NCI-H2081 treated with DMSO at 0.1 percent for 48 hours (cell line): Measurements from ENCODE around the gene GRIK4.

Experiments
- DNase-seq: peaks from one replicate; lab custom pipeline; 2025; lab: John Stamatoyannopoulos, UW

Gene GRIK4

DNA sequence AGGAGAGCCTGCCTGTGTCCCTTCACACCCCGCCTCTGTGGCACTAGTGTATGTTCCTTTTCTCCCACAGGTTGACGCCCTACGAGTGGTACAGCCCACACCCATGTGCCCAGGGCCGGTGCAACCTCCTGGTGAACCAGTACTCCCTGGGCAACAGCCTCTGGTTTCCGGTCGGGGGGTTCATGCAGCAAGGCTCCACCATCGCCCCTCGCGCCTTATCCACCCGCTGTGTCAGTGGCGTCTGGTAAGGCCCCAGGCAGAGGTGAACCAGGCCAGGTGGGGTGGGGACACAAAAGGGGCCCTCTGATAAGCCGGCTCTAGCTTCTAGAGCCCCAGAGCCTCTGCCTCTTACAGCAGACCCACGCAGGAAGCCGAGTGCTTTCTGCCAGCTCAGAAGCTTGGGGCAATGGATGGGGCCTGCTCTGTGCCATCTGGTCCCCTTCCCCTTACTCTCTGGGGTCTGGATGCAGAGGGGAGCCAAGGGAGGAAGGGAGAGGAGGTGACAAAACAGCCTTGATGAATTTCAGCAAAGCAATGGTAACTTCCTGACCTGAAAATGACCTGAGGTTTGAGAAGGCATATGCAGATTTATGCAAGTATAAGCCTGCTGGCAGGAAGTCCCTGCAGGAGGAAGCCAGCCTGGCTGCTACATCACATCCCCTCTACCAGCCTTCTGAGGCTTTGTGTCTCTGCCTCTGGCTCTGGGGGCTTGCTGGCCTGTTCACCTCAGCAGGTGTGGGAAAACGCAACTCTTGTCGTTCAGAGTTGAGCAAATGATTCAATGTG, 445.4 kb downstream of the GRIK4 start:
- no peak for DNase-seq

DNA sequence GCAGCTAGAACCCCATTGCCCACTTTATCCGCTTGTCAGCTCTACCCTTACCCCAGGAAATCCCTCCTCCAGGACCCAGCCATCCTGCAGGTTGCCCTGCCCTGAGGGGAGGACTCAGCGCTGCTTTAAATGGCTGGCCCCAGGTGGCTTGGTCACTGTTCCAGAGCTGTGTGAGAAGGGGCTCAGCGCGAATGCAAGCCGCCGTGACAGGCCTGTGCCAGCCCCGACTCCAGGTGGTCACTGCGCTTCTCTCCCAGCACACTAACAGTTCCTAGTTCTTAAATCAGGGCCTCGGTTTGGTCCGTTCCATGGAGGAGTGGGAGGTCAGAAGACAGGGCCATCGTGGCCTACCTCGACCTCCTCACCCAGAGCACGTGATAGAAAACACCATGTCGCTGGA, 446.6 kb downstream of the GRIK4 start:
- DNase-seq: no peak

DNA sequence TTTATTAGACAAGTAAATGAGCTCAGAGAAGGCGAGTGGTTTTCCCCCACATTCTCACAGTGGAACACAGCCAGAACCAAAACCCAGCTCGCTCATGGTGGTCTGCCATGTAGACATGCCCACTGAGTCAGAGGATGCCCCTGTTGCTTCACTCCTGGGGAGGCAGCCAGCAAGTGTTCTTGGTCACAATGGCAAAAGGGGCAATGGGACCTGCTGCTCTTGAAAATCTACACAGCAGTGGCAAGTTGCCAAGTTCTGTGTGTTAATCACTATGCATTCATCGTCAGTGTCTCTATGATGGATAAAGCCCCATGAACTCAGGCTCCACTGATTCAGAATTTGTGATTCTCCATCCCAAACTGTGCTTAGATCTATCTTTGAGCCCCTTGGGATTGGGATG, 447.6 kb downstream of the GRIK4 start:
- no peak for DNase-seq

DNA sequence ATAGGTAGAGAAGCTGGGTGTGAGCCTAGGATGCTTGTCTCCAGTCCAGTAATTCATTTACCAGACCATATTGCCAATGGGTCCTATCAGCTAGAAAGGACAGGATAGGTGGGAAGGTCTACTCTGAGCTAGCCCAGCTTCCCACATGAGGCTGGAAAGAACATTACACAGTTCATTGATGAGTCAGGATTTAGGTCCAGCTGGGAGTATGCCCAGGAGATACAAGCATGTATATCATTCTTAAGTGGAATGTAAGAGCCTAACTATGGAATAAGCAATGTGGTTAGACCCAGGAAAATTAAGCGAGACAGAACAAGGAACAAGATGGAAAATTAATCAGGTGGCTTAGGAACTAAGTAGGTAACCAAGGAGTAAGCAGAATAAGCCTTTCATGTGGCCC, 453.3 kb downstream of the GRIK4 start:
- DNase-seq: no peak

DNA sequence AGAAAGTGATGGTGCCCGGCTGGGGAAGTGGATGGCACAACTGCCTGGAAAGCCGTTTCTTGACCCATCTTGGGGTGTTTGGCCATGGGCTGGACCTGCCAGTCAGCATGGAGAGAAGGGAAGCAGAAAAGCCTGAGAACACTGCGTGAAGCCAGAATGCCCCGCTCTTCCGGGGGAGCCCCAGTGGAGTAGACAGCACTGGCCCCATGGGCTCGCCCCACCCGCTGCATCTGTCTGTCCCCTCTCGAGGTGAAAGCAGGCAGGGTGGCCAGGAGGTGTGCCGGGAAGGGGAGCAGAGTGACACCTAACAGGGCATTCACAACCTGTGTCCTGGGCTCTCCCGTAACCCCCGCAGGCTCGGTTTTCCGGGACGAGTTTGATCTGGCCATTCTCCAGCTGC, 455.3 kb downstream of the GRIK4 start:
- no peak for DNase-seq

DNA sequence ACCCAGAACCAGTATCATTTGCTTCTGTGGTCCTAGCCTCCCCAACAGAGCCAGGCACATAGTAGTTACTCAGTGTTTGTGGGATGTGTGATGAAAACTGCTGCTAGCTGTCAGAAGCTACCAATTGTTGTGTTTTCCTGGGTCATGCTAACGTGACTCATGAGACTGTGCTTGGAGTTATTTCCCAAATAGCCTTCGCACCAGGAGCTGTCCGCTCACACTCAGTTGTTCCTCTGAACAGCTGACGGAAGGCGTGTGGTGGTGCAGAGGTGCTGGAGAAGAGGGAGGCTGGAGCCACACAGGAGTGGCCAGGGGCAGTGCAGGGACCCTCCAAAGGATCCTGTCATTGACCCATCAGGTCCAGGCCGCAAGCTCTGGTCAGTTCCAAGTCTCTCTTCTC, 458.4 kb downstream of the GRIK4 start:
- DNase-seq: no peak

DNA sequence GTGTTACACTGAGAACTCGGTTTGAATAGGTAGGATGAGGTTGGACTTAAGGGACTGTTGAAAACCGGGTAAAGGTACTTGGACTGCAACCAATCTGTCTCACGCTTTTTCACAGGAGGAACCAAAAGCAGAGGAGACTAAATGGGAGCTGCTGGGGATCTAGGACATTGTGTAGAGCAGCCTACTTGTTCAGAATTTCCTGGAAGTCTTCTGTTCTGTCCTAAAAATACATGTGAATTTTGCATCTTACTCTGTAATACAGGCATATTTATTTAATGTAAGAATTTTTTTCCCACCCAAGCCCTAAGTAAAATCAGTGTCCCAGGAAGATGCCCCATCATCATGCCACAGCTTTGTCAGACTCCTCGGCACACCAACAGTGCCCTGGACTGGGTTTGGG, 460.3 kb downstream of the GRIK4 start:
- DNase-seq: no peak

DNA sequence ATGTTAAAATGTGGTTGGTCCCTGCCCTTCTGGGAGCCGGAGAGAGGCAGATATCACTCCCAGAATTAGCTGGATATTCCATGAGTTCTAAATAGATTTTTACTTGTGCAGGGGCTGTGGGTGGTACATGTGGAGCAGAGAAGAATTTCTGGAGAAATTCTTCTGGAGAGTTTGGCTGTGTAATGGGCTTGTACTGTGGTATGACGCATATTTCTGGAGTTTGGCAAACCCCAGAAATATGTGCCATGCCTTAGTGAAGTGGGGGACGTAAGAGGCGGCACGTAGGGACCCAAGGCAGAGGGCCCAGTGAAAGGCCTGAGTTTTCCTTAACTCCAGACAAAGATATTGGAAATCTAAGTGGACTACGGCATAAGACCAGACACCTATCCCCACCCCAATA, 461.1 kb downstream of the GRIK4 start:
- no peak for DNase-seq

DNA sequence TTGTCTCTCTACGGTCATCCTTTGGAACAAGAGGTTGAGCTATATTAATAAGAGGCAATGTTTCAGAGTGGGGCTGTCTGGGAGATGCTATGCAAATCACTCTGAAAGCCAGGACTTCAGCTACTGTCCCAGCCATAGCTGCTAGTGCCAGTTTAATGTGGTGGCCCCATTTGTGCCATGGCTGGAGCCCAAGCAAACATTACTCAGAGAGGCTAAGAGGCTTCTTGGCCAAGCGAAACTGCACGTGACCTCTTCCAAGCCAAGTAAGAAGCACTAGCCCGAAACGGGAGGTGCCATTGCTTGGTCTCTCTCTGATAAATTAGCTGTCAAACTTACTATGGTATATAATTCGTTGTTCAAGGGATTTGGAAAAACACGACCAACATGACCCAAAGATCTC, 462.0 kb downstream of the GRIK4 start:
- no peak for DNase-seq

DNA sequence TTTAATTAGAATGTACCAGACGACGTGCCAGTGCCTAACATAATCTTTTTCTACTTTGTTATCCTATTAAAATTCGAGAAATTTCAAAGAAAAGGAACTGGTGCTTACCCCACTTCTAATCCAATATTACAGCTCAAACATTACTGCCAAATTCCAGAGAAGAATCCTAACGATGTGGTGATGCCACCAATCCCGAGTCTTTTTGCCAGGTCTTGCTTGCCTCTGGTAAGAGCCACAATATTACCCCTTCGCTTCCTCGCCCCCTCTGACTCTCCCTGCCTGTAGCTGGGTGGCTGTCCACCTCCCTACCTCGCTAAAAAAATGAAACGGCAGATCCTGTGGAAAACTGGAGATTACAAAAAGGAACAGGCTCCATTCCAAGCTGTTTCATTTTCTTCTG, 462.9 kb downstream of the GRIK4 start:
- no peak for DNase-seq

DNA sequence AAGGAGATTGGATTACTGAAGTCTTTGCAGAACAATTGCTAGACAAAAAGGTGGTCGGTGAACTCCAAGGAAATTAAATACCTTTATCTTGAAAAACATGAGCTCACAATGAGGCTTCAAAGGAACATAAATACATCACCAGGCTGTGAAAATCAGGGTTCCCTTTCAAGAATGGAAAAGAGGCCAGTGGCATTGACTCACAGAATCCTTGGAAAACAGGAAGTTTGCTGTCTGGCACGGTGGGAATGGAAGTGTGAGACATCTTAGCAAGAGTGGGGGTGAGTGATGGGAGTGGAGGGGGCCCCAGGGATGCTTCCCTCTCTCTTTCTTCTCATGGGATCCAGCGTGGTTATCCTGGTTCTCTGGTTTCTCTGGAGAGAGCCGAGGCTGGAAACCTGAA, 463.4 kb downstream of the GRIK4 start:
- DNase-seq: no peak

DNA sequence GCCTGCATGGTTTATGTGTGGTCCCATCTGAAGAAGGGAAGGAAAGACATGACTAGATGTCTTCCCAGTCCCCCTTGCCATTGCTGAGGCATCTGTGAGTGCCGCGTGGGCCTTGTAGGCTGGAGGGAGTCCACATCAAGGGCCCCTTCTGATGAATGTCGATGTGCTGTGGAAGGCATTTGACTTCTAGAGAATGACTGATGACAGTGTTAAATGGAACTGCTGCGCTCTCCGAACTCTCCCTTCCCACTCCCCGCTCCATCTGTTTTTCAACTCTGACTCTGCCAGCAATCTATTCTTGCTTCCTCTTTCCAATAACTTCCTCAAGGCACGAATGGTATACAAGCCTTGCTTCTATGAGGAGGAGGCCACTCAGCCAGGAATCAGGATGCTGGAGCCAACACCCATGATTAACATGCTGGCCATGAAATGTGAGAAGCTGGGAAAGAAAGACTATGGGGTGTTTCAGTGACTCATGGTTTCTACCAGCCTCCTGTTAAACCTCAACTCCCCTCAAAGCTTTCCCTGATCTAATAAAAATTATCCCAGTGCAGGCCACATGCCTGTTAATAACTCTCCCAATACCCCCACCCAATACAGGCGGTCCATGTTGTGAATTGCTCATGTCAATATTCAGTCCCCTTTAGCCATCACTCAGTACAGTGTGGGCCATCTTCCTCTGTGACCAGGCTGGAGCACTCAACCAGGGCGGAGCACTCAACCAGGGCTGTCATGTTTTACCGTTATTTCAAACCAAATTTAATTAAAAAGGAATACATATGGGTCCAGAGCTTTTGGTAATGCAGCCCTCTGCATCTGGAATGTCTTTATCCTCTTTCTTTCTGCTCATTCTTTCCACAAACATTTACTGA, 466.0 kb downstream of the GRIK4 start:
- DNase-seq: no peak

DNA sequence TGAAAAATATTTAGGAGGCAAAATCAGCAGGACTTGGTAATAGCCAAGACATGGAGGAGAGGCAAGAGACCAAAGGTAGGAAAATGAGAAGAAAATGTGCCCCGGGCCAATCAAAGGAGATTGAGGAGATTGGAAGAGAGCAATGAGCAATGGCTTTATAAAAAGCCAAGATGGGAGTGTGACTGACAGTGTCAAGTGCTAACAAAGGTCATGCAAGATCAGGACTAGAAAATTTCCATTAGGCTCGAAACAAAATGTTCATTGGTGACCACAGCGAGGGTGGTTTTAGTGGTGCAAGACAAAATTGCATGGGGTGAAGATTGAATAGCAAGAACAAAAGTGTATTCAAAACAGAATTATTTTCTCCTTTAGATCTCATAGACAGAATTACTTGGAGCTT, 467.2 kb downstream of the GRIK4 start:
- DNase-seq: no peak

DNA sequence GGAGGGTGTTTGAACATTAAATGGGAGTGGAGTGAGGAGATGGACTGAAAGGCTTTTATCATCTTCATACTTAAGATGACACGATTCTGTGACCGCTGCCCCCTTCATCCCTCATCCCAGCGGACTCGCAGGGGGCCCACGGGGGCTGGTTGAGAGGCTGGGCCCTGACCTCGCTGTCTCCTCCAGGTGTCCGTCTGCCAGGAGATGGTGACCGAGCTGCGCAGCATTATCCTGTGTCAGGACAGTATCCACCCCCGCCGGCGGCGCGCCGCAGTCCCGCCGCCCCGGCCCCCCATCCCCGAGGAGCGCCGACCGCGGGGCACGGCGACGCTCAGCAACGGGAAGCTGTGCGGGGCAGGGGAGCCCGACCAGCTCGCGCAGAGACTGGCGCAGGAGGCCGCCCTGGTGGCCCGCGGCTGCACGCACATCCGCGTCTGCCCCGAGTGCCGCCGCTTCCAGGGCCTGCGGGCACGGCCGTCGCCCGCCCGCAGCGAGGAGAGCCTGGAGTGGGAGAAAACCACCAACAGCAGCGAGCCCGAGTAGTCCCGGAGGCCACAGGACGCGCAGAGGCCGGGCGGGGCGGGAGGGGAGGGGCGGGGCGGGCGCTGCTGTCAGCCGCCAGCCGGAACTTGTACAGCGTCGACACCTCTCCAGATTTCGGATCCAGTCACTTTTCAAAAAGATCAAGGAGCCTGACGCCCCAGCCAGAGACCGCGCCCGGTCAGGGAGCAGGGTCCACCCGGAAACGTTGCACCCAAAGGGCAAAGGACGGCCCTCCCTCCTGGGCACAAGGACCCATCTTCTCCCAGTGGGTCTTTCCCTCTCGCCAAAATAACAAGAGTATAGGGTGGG, 474.4 kb downstream of the GRIK4 start:
- no peak for DNase-seq

DNA sequence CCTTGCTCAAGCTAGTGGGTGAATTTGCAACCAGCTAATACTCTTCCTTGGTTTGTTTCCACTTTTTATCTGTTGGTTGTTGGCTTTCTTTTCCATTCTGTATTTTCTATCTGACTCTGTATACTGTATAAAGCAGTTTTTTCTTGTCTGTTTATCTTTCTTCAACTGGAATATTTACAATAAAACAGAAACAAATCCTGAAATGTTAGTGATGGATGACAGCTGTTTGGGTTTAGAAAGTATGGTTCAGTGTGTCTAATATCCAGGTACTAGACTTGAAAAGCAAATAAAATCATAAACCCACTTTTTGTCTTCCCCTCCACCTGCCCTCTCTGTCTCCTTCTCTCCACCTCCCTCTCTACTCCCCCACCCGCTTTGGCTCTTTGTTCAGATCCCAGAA, 477.1 kb downstream of the GRIK4 start:
- no peak for DNase-seq

DNA sequence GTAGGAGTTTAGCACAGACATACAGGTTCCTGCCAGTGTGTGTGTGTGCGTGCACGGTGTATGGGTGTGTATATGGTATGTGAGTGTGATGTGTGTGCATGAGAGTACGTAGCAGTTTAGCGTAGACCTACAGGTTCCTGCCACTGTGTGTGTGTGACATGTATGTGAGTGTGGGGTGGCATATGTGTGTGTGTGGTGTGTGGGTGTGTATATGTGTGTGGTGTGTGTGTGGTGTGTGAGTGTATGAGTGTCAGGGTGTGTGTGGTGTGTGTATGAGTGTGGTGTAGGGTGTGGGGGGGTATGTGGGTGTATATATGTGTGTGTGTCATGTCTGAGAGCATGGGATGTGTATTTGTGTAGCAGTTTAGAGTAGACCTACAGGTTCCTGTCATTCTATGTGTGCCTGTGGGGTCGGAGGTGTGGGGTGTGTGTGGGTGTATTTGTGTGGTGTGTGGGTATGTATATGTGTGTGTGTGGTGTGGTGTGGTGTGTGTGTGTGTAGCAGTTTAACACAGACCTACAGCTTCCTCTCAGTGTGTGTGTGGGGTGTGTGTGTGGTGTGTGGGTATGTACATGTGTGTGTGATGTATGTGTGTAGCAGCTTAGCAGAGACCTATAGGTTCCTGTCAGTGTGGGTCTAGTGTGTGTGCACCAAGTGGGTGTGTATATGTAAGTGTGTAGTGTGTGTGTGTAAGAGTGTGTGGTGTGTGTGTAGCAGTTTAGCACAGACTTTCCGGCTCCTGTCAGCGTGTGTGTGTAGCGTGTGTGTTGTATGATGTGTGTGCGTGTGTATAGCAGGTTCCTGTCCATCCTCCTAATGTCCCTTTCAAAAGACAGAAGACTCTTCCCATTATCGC, 480.5 kb downstream of the GRIK4 start:
- no peak for DNase-seq

DNA sequence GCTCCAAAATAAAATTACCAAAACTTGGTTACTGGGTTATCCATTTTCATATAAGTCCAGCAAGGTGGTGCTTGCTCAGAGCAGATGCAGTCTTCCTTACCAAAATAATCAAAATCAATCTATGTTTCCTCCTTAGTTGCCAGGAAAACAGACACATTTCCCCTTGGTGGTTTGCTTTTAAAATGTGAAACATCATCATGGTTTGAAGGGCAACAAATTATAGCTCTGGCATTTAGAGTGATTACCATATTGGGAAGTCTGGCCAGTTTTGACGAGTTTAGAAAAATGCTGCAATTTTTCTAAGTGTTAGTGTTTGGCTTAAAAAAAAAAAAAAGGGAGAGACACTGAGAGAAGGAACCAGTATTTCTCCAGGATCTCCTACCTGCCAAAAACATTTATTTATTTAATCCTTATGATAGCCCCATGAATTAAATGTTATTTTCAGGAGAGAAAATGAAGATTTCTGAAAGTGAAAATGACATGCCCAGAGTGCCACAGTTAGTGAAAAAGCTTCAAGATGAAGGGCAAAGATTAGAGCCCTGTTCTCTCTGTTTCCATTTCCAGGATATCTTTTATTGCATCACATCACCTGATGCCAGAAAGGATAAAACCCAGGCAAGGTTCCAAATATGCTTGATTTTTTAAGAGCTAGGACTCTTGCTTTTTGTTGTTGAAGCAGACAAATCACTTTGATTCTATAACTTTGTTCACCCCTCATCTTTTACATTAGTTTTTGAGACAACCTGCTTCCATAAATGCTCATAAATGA, 482.7 kb downstream of the GRIK4 start:
- DNase-seq: no peak

DNA sequence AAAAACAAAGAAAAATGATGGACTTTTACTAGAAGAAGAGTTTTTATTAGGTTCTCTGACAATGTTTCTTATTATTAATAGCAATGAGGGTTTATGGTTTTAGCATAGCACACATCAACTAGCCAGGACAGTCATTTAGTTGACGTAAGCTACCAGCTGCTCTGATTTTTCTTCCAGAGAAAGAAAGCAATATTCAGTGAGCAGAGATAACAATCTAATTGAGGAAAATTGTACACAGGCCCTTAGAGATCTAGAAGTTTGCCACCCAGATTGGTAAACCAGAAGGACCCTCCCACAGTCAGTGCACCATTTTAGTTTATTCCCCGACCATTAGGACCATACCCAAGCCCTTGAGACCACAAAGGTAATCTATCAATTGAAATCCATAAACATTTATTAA, 483.6 kb downstream of the GRIK4 start:
- no peak for DNase-seq

DNA sequence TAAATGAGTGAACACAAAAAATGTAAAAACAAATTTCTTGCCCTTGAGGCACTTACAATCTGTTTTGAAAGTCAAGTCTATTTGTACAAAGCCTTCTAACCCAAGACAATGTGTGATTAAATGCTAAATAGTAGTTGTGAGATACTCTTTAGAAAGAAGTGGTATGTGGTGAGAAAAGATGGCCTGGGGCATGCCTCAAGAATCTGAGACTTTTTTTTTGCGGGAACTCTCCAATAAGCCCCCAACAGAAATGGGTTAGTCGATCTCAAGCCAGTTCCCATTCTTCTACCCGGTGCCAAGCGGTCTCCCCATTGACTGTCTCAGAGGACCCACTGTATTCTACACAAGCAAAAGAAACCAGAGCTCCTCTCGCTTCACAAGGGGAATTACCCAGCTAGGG, 485.4 kb downstream of the GRIK4 start:
- no peak for DNase-seq

DNA sequence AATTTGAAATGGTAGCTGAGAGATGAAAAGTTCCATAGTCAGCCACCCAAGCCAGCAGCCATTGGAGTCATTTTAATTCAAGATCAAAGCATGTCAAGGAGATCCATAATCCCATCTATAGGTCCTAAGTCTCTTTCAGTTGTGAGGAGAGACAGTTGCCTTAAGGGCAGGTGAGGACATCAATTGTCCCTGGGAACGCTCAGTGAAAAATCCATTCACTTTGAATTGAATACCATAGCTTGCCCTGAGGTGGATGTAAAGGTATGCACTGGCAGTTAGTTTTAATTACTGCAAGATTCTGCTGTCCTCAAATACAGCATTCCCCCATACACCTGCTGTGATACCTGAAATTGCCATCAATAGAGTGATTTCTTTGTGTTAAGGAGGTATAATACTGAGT, 487.0 kb downstream of the GRIK4 start:
- DNase-seq: no peak
